H1 (cell line): Measurements from ENCODE around the gene LDHB. TPM values are rescaled to one million over a fixed set of nuclear protein-coding genes. Genes with fewer than 3 reads are reported as not detected.

Experiments
- CTCF ChIA-PET: fragments of 300-600 bp; sonication (Branson Sonifier 250); formaldehyde crosslinking; loops from one replicate; lab custom pipeline; 2021; ENCODE audit not compliant: partially characterized antibody; lab: Charles Lee
- POLR2A ChIA-PET: fragments of 300-600 bp; sonication (Branson Sonifier 250); formaldehyde crosslinking; loops from one replicate; lab custom pipeline; 2021; ENCODE audit warnings: inconsistent platforms; ENCODE audit not compliant: partially characterized antibody; lab: Charles Lee
- DNase-seq, 2 experiments: peaks; one replicate each; pipeline versions ENCODE4 v3.0.0 to v3.0.0-alpha.2; 2010 to 2022; ENCODE audit warnings: low spot score in 2 of 2, low read depth in 1 of 2, mixed read lengths in 1 of 2
- FAIRE-seq: peaks from 2 replicates; lab custom pipeline; 2011; peaks lifted over from hg19 to GRCh38; lab: Jason Lieb, UNC
- H2AFZ ChIP-seq: 2 replicates; pipeline ENCODE4 v1.8.1; 2012; ENCODE audit warnings: low read length, inconsistent platforms
- H2AK5ac ChIP-seq: 2 replicates; pipeline ENCODE4 v1.6.1; 2013; ENCODE audit warnings: low read depth, low read length
- H2BK120ac ChIP-seq: replicated peaks from 2 replicates; pipeline ENCODE3; 2013; ENCODE audit warnings: low read depth, low read length, inconsistent platforms
- H2BK12ac ChIP-seq: 2 replicates; pipeline ENCODE4 v1.6.1; 2013; ENCODE audit warnings: low read depth, low read length
- H2BK15ac ChIP-seq: 2 replicates; pipeline ENCODE4 v1.6.1; 2013; ENCODE audit warnings: low read length
- H2BK20ac ChIP-seq: 2 replicates; pipeline ENCODE4 v1.6.1; 2013; ENCODE audit warnings: low read length
- H2BK5ac ChIP-seq: 2 replicates; pipeline ENCODE4 v1.6.1; 2013; ENCODE audit warnings: low read depth, low read length
- H3K14ac ChIP-seq: 2 replicates; pipeline ENCODE4 v1.6.1; 2013; ENCODE audit warnings: inconsistent platforms; ENCODE audit not compliant: insufficient read length
- H3K18ac ChIP-seq: 2 replicates; pipeline ENCODE4 v1.6.1; 2013; ENCODE audit warnings: low read length; ENCODE audit errors: extremely low read depth
- H3K23ac ChIP-seq: 2 replicates; pipeline ENCODE4 v1.6.1; 2013; ENCODE audit warnings: inconsistent platforms; ENCODE audit not compliant: insufficient read length
- H3K23me2 ChIP-seq: 2 replicates; pipeline ENCODE4 v1.6.1; 2013; ENCODE audit warnings: low read depth, low read length
- H3K27ac ChIP-seq: 2 replicates; pipeline ENCODE4 v1.6.1; 2011; ENCODE audit warnings: low read depth, low read length, inconsistent platforms
- H3K27me3 ChIP-seq, 4 experiments: replicated peaks in 1 of 4; 1 replicate in 1 of 4; 2 replicates in 3 of 4; pipeline versions ENCODE4 v1.6.1 to v1.8.1; 2011 to 2013; ENCODE audit warnings: low read length in 3 of 4, mild to moderate bottlenecking in 3 of 4, inconsistent platforms in 2 of 4, mixed read lengths in 2 of 4, moderate library complexity in 1 of 4; ENCODE audit not compliant: control insufficient read depth in 3 of 4, insufficient read depth in 3 of 4; ENCODE audit errors: extremely low read depth in 1 of 4
- H3K36me3 ChIP-seq, 4 experiments: 2 replicates each; pipeline versions ENCODE4 v1.6.1 to v1.8.1; 2011 to 2013; ENCODE audit warnings: mild to moderate bottlenecking in 4 of 4, low read length in 3 of 4, moderate library complexity in 2 of 4, control low read depth in 1 of 4, inconsistent platforms in 1 of 4; ENCODE audit not compliant: insufficient read depth in 4 of 4, control insufficient read depth in 2 of 4
- H3K4ac ChIP-seq: replicated peaks from 2 replicates; pipeline ENCODE3; 2013; ENCODE audit warnings: low read length, low read depth, mixed read lengths, inconsistent platforms; ENCODE audit not compliant: insufficient read length
- H3K4me1 ChIP-seq, 4 experiments: replicated peaks in 1 of 4; 1 replicate in 1 of 4; 2 replicates in 3 of 4; pipeline versions ENCODE4 v1.6.1 to v1.8.1; 2011 to 2013; ENCODE audit warnings: low read length in 3 of 4, inconsistent platforms in 2 of 4, mixed read lengths in 1 of 4; ENCODE audit not compliant: insufficient read depth in 4 of 4, control insufficient read depth in 3 of 4
- H3K4me2 ChIP-seq, 2 experiments: 2 replicates each; pipeline versions ENCODE4 v1.6.1 to v1.8.1; 2011 to 2013; ENCODE audit warnings: low read depth in 2 of 2, low read length in 2 of 2, control low read depth in 1 of 2, inconsistent platforms in 1 of 2, mild to moderate bottlenecking in 1 of 2; ENCODE audit not compliant: insufficient read depth in 1 of 2
- H3K4me3 ChIP-seq, 4 experiments: fragments of 200-600, 300-600 bp in 1 of 4; sonication (generic), shearing (Covaris generic), sonication (Bioruptor Twin) in 1 of 4; 2 replicates each; pipeline versions ENCODE4 v1.5.1 to v1.8.1; 2011 to 2016; ENCODE audit warnings: low read length in 4 of 4, low read depth in 3 of 4, control low read depth in 2 of 4, inconsistent platforms in 2 of 4, mild to moderate bottlenecking in 2 of 4, mixed read lengths in 1 of 4, moderate library complexity in 1 of 4; ENCODE audit not compliant: insufficient read depth in 2 of 4; ENCODE audit errors: extremely low read depth in 1 of 4
- H3K56ac ChIP-seq: replicated peaks from 2 replicates; pipeline ENCODE3; 2013; ENCODE audit warnings: low read depth, mild to moderate bottlenecking, mixed read lengths, low read length, inconsistent platforms; ENCODE audit not compliant: insufficient read length
- H3K79me1 ChIP-seq: 2 replicates; pipeline ENCODE4 v1.6.1; 2013; ENCODE audit warnings: low read depth, low read length, control low read depth
- H3K79me2 ChIP-seq, 2 experiments: 2 replicates each; pipeline versions ENCODE4 v1.6.1 to v1.8.1; 2012 to 2013; ENCODE audit warnings: low read length in 2 of 2, mild to moderate bottlenecking in 2 of 2, inconsistent platforms in 1 of 2; ENCODE audit not compliant: insufficient read depth in 2 of 2, control insufficient read depth in 1 of 2
- H3K9ac ChIP-seq, 4 experiments: replicated peaks in 1 of 4; 1 replicate in 1 of 4; 2 replicates in 3 of 4; pipeline versions ENCODE4 v1.6.1 to v1.8.1; 2011 to 2013; ENCODE audit warnings: low read depth in 3 of 4, low read length in 3 of 4, control low read depth in 2 of 4, mild to moderate bottlenecking in 2 of 4, moderate library complexity in 2 of 4, inconsistent platforms in 1 of 4; ENCODE audit errors: extremely low read depth in 1 of 4
- H3K9me3 ChIP-seq, 2 experiments: 2 replicates each; pipeline versions ENCODE4 v1.6.1 to v1.8.1; 2012 to 2013; ENCODE audit warnings: mild to moderate bottlenecking in 2 of 2, moderate library complexity in 2 of 2, control low read depth in 1 of 2, inconsistent platforms in 1 of 2, low read depth in 1 of 2, low read length in 1 of 2, mixed read lengths in 1 of 2; ENCODE audit not compliant: insufficient read depth in 2 of 2
- H4K20me1 ChIP-seq, 2 experiments: replicated peaks in 1 of 2; 2 replicates each; pipeline versions ENCODE3 to v1.8.1; 2011 to 2013; ENCODE audit warnings: inconsistent platforms in 2 of 2, low read length in 2 of 2, mild to moderate bottlenecking in 1 of 2; ENCODE audit not compliant: insufficient read depth in 2 of 2, control insufficient read depth in 1 of 2
- H4K5ac ChIP-seq: 2 replicates; pipeline ENCODE4 v1.6.1; 2013; ENCODE audit warnings: low read length, low read depth, mixed read lengths, inconsistent platforms; ENCODE audit not compliant: insufficient read length
- H4K8ac ChIP-seq: 2 replicates; pipeline ENCODE4 v1.8.0; 2013; ENCODE audit warnings: mild to moderate bottlenecking, moderate library complexity, low read length, inconsistent platforms; ENCODE audit not compliant: insufficient read depth; ENCODE audit errors: extremely low read depth
- H4K91ac ChIP-seq: replicated peaks from 2 replicates; pipeline ENCODE3; 2013; ENCODE audit warnings: low read length, mixed read lengths, inconsistent platforms; ENCODE audit not compliant: insufficient read length
- CHD1 ChIP-seq: IDR thresholded peaks from 2 replicates; pipeline ENCODE4 v1.6.1; 2012; ENCODE audit warnings: low read depth, low read length, improper control_type of control experiment
- EGR1 ChIP-seq: IDR thresholded peaks from 2 replicates; pipeline ENCODE4 v1.6.1; 2011; ENCODE audit warnings: low read depth, low read length, borderline replicate concordance
- EP300 ChIP-seq, 2 experiments: IDR thresholded peaks; 1 replicate in 1 of 2; 2 replicates in 1 of 2; pipeline ENCODE4 v1.6.1; 2011 to 2012; ENCODE audit warnings: low read depth in 2 of 2, low read length in 2 of 2, mild to moderate bottlenecking in 2 of 2, borderline replicate concordance in 1 of 2, inconsistent platforms in 1 of 2, moderate library complexity in 1 of 2
- HDAC6 ChIP-seq: IDR thresholded peaks from one replicate; pipeline ENCODE4 v1.7.1; 2012; ENCODE audit warnings: low read depth, mild to moderate bottlenecking, inconsistent platforms, low read length, moderate library complexity
- KDM4A ChIP-seq: IDR thresholded peaks from one replicate; pipeline ENCODE4 v1.7.1; 2012; ENCODE audit warnings: low read depth, mild to moderate bottlenecking, moderate library complexity, low read length, inconsistent platforms; ENCODE audit not compliant: severe bottlenecking
- MAFK ChIP-seq: IDR thresholded peaks from 2 replicates; pipeline ENCODE4 v1.6.1; 2012; ENCODE audit warnings: low read depth, mild to moderate bottlenecking, improper control_type of control experiment, low read length
- PHF8 ChIP-seq: fragments of 200-600 bp; sonication (generic); conservative IDR thresholded peaks from 2 replicates; pipeline ENCODE4 v1.7.1; 2012; ENCODE audit warnings: low read depth, mild to moderate bottlenecking, inconsistent platforms, low read length, moderate library complexity
- POLR2A ChIP-seq, 2 experiments: IDR thresholded peaks; 1 replicate in 1 of 2; 2 replicates in 1 of 2; pipeline ENCODE4 v1.6.1; 2011; ENCODE audit warnings: low read depth in 2 of 2, low read length in 2 of 2, mild to moderate bottlenecking in 2 of 2; ENCODE audit errors: control extremely low read depth in 1 of 2
- TAF1 ChIP-seq: IDR thresholded peaks from 2 replicates; pipeline ENCODE4 v1.6.1; 2011; ENCODE audit warnings: mild to moderate bottlenecking, low read depth, low read length
- TCF12 ChIP-seq: IDR thresholded peaks from 2 replicates; pipeline ENCODE4 v1.6.1; 2011; ENCODE audit warnings: low read depth, mild to moderate bottlenecking, low read length
- YY1 ChIP-seq: IDR thresholded peaks from 2 replicates; pipeline ENCODE4 v1.6.1; 2011; ENCODE audit warnings: low read depth, mild to moderate bottlenecking, low read length
- WGBS, 2 experiments: shearing (Covaris generic) in 1 of 2; methylation state at CpG; one replicate each; pipeline versions ENCODE4 v1.1.6 to v1.1.7; 2013 to 2015; ENCODE audit warnings: low lambda C conversion rate in 2 of 2, mixed read lengths in 2 of 2, inconsistent platforms in 1 of 2, low coverage in 1 of 2, missing lambda C conversion rate in 1 of 2; ENCODE audit not compliant: insufficient replicate concordance in 2 of 2, insufficient coverage in 1 of 2, insufficient read length in 1 of 2; ENCODE audit errors: extremely low coverage in 1 of 2, missing lambda C conversion rate in 1 of 2; 5-methylcytosine and 5-hydroxymethylcytosine counted together
- polyA plus RNA-seq, 7 experiments: library from polyadenylated mRNA; depleted of rRNA in 3 of 7; stranded (reverse) in 5 of 7; unstranded in 2 of 7; fragments of >200 nt in 5 of 7; fragments of 200-250 nt in 2 of 7; gene quantifications; 1 replicate in 5 of 7; 2 replicates in 1 of 7; 4 replicates in 1 of 7; pipeline versions ENCODE4 v1.2.1 to v1.2.3, GENCODE V29; 2011 to 2013; ENCODE audit warnings: missing spikeins in 2 of 7, mixed read lengths in 2 of 7
- total RNA-seq: library from RNA; stranded (reverse); fragmentation: NEBNext Ultra II Directional; extraction: Animal tissue kit (Norgen Biotek cat#: 25700); gene quantifications from 2 replicates; pipeline ENCODE4 v1.2.1, GENCODE V29; 2021
- TF ChIP-seq, protein P1 (sequence below): IDR thresholded peaks from 2 replicates; pipeline ENCODE4 v1.6.1; 2011; ENCODE audit warnings: low read length, improper control_type of control experiment

The LDHB gene
- total and polyA plus RNA-seq, 2 of the 8 experiments (the other 6 are each of a cell fraction or from before 2014, with no cell fraction given) = 1,177 to 1,781 TPM

DNA sequence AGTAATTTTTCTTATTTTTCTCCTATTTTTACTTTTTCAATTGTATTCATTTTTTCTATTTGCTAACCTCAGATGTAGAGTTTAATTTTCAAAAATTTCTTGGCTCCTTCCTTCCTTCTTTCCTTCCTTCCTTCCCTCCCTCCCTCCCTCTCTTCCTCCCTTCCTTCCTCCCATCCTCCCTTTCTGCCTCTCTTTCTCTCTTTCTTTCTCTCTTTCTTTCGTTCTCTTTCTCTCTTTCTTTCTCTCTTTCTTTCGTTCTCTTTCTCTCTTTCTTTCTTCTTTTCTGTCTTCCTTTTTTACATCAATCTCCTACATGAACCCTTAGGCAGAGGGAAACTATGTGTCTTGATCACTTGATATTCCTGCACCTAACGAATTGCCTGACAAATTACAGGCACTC lies 40.6 kb downstream of the LDHB start:
- no peak overlapping the region for H3K9ac ChIP-seq
- no peak overlapping the region for H4K91ac ChIP-seq
- H3K56ac ChIP-seq = no peak overlapping the region
- H3K23me2 ChIP-seq = no peaks in the 10 kb centered on the region
- no peak overlapping the region for H3K4me2 ChIP-seq
- no peak overlapping the region for H2BK20ac ChIP-seq
- no peaks in the 10 kb centered on the region for H3K9me3 ChIP-seq
- H3K4me1 ChIP-seq = no peaks in the 10 kb centered on the region
- H2AFZ ChIP-seq = no peak overlapping the region
- no peak for FAIRE-seq
- H3K79me1 ChIP-seq = no peaks in the 10 kb centered on the region
- H3K4me3 ChIP-seq = no peak overlapping the region
- no peak overlapping the region for H2AK5ac ChIP-seq
- no peak overlapping the region for H2BK15ac ChIP-seq
- no peaks in the 10 kb centered on the region for H4K20me1 ChIP-seq
- CTCF ChIA-PET = no interaction called here
- H3K18ac ChIP-seq = no peak overlapping the region
- no peaks in the 10 kb centered on the region for H3K79me2 ChIP-seq
- no peak overlapping the region for H3K23ac ChIP-seq
- no peak overlapping the region for H2BK120ac ChIP-seq
- WGBS, 2 experiments = 59% methylated on average over 3 of the region's 3 CpGs; no CpG with 5 or more reads in 1 of the 2 experiments
- H4K5ac ChIP-seq = no peak overlapping the region
- no peak overlapping the region for H3K14ac ChIP-seq
- no peak overlapping the region for H2BK5ac ChIP-seq
- DNase-seq = no peak
- no peak for TF ChIP-seq TCF12
- TF ChIP-seq, protein P1, sequence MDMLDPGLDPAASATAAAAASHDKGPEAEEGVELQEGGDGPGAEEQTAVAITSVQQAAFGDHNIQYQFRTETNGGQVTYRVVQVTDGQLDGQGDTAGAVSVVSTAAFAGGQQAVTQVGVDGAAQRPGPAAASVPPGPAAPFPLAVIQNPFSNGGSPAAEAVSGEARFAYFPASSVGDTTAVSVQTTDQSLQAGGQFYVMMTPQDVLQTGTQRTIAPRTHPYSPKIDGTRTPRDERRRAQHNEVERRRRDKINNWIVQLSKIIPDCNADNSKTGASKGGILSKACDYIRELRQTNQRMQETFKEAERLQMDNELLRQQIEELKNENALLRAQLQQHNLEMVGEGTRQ = no peak
- no peak for TF ChIP-seq POLR2A (IDR thresholded peaks at IDR 0.05; ENCODE audit: control extremely low read depth in 1 of 2, low read depth in 2 of 2, low read length in 2 of 2)
- TF ChIP-seq MAFK = no peak
- no peak for TF ChIP-seq CHD1
- TF ChIP-seq KDM4A = no peak
- no peak for TF ChIP-seq EP300 (IDR thresholded peaks at IDR 0.05; ENCODE audit: borderline replicate concordance in 1 of 2, low read depth in 2 of 2, low read length in 2 of 2)
- TF ChIP-seq HDAC6 = no peak
- no peak for TF ChIP-seq EGR1
- TF ChIP-seq PHF8 = no peak
- no peak for TF ChIP-seq YY1
- TF ChIP-seq TAF1 = no peak
- no peak overlapping the region for H3K27ac ChIP-seq
- H2BK12ac ChIP-seq = no peak overlapping the region
- no peaks in the 10 kb centered on the region for H3K27me3 ChIP-seq
- H3K36me3 ChIP-seq = no peaks in the 10 kb centered on the region
- POLR2A ChIA-PET = no interaction called here
- no peak overlapping the region for H4K8ac ChIP-seq
- H3K4ac ChIP-seq = no peak overlapping the region
